Limb (tissue), 2 donors: ENCODE measurements around the gene RUNX2.
A peak's percentile ranks its signal among the peaks of the same experiment; 100 is the strongest.

ENCODE experiments used
- DNase-seq, 2 donors: peaks; one replicate each; pipeline ENCODE4 v3.0.0-alpha.2; 2016; ENCODE audit errors: extremely low spot score in 2 of 2

The RUNX2 gene

GRCh38 chr6:45351076-45351475 is 22.9 kb downstream of the RUNX2 start:
- no peak for DNase-seq

GRCh38 chr6:45351667-45352066 is 23.5 kb downstream of the RUNX2 start:
- no peak for DNase-seq

- DNase-seq, result no peak
Measured at GRCh38 chr6:45353654-45354053, 25.5 kb downstream of the RUNX2 start.

GRCh38 chr6:45364466-45364865 is 36.3 kb downstream of the RUNX2 start:
- DNase-seq, result no peak

- no peak for DNase-seq
Measured at GRCh38 chr6:45365036-45365435, 36.9 kb downstream of the RUNX2 start.

GRCh38 chr6:45366534-45366933 is 38.4 kb downstream of the RUNX2 start:
- no peak for DNase-seq

- DNase-seq, result no peak
Measured at GRCh38 chr6:45367999-45368398, 39.9 kb downstream of the RUNX2 start.

GRCh38 chr6:45369870-45370269 is 41.7 kb downstream of the RUNX2 start:
- DNase-seq, result no peak

- DNase-seq, result no peak
Measured at GRCh38 chr6:45371924-45372573, 43.9 kb downstream of the RUNX2 start.

GRCh38 chr6:45375449-45375848 is 47.3 kb downstream of the RUNX2 start:
- no peak for DNase-seq

GRCh38 chr6:45376310-45377042 is 48.3 kb downstream of the RUNX2 start:
- no peak for DNase-seq

GRCh38 chr6:45377043-45377553 is 49.0 kb downstream of the RUNX2 start:
- DNase-seq, result peak in 1 of 2 donors; percentile 88

- peak; percentile 93 to 97 for DNase-seq
Measured at GRCh38 chr6:45377554-45378333, 49.6 kb downstream of the RUNX2 start, which contains the start of gene SUPT3H. TSS of gene SUPT3H (minus strand) at chr6:45377934.

- no peak for DNase-seq
Measured at GRCh38 chr6:45378334-45378926, 50.3 kb downstream of the RUNX2 start.

GRCh38 chr6:45382391-45382790 is 54.3 kb downstream of the RUNX2 start:
- DNase-seq, result no peak

- no peak for DNase-seq
Measured at GRCh38 chr6:45386501-45386900, 58.4 kb downstream of the RUNX2 start.

GRCh38 chr6:45387236-45387635 is 59.1 kb downstream of the RUNX2 start:
- DNase-seq, result no peak

GRCh38 chr6:45388328-45388727 is 60.2 kb downstream of the RUNX2 start:
- DNase-seq, result no peak

GRCh38 chr6:45394586-45395095 is 66.5 kb downstream of the RUNX2 start:
- no peak for DNase-seq

- DNase-seq, result no peak
Measured at GRCh38 chr6:45398075-45398813, 70.1 kb downstream of the RUNX2 start.

- no peak for DNase-seq
Measured at GRCh38 chr6:45400021-45400420, 71.9 kb downstream of the RUNX2 start.
